GM23248 (cell line): ENCODE measurements around the gene COX7A2L.

Experiments
- EZH2 ChIP-seq: fragments of 200-600 bp; sonication (generic); IDR thresholded peaks from 2 replicates; pipeline ENCODE4 v1.6.1; 2018; ENCODE audit warnings: antibody characterized with exemption, mild to moderate bottlenecking; ENCODE audit not compliant: insufficient read depth, poor library complexity, severe bottlenecking
- EZH2phosphoT487 ChIP-seq: fragments of 200-600 bp; sonication (generic); IDR thresholded peaks from 2 replicates; pipeline ENCODE4 v1.6.1; 2018; ENCODE audit warnings: antibody characterized with exemption, moderate library complexity, mild to moderate bottlenecking, low read depth; ENCODE audit not compliant: insufficient read depth

- TF ChIP-seq EZH2 (no peak), EZH2phosphoT487 (no peak)
Observed at GRCh38 chr2:42315844-42316470, 45.1 kb downstream of the COX7A2L start.
